Stimulated activated memory B cell treated with anti-CD40 and anti-IgM and Interleukin-4, amounts not matched to agents 10 μg/mL and 1 μg/mL and 100 μg/mL, for 72 hours (primary cell): ENCODE data around the gene INHBB.

ENCODE experiments used
- ATAC-seq: fragments of 150-1000 bp; cut with Tn5 transposase; 2 replicates; pipeline ENCODE4 v1.10.0; 2021
- H3K27ac Mint-ChIP-seq: one replicate; pipeline ENCODE4 v1.8.0; 2022; ENCODE audit warnings: mild to moderate bottlenecking, mixed read lengths
- H3K27me3 Mint-ChIP-seq: one replicate; pipeline ENCODE4 v1.8.0; 2022; ENCODE audit warnings: mixed read lengths
- H3K36me3 Mint-ChIP-seq: one replicate; pipeline ENCODE4 v1.8.0; 2022; ENCODE audit warnings: mixed read lengths
- H3K4me1 Mint-ChIP-seq: one replicate; pipeline ENCODE4 v1.8.0; 2022; ENCODE audit warnings: mixed read lengths
- H3K4me3 Mint-ChIP-seq: one replicate; pipeline ENCODE4 v1.8.0; 2022; ENCODE audit warnings: mild to moderate bottlenecking, moderate library complexity, mixed read lengths
- H3K9me3 Mint-ChIP-seq: one replicate; pipeline ENCODE4 v1.8.0; 2022; ENCODE audit warnings: mixed read lengths

Gene INHBB

GRCh38 chr2:120372816-120373215 lies 26.9 kb downstream of the INHBB start:
- Mint-ChIP-seq H3K27me3 (peaks cover 7% of the 10 kb centered on the region), H3K27ac (no peak overlapping the region), H3K9me3 (no peaks in the 10 kb centered on the region), H3K4me1 (no peaks in the 10 kb centered on the region), H3K36me3 (no peaks in the 10 kb centered on the region), H3K4me3 (no peak overlapping the region)
- ATAC-seq, result no peak

- Mint-ChIP-seq H3K4me3 (no peak overlapping the region), H3K9me3 (no peaks in the 10 kb centered on the region), H3K27me3 (peaks cover 13% of the 10 kb centered on the region)
Measured at GRCh38 chr2:120373424-120373823, 27.5 kb downstream of the INHBB start.

GRCh38 chr2:120374821-120375220 lies 28.9 kb downstream of the INHBB start:
- Mint-ChIP-seq H3K9me3 (no peaks in the 10 kb centered on the region), H3K4me1 (no peaks in the 10 kb centered on the region), H3K27ac (no peak overlapping the region), H3K36me3 (no peaks in the 10 kb centered on the region), H3K4me3 (no peak overlapping the region), H3K27me3 (peaks cover 16% of the 10 kb centered on the region)
- no peak for ATAC-seq

More at GRCh38 chr2:120373424-120373823, 27.5 kb downstream of the INHBB start:
- Mint-ChIP-seq H3K4me1 (no peaks in the 10 kb centered on the region), H3K36me3 (no peaks in the 10 kb centered on the region), H3K27ac (no peak overlapping the region)
- ATAC-seq, result no peak

DNA sequence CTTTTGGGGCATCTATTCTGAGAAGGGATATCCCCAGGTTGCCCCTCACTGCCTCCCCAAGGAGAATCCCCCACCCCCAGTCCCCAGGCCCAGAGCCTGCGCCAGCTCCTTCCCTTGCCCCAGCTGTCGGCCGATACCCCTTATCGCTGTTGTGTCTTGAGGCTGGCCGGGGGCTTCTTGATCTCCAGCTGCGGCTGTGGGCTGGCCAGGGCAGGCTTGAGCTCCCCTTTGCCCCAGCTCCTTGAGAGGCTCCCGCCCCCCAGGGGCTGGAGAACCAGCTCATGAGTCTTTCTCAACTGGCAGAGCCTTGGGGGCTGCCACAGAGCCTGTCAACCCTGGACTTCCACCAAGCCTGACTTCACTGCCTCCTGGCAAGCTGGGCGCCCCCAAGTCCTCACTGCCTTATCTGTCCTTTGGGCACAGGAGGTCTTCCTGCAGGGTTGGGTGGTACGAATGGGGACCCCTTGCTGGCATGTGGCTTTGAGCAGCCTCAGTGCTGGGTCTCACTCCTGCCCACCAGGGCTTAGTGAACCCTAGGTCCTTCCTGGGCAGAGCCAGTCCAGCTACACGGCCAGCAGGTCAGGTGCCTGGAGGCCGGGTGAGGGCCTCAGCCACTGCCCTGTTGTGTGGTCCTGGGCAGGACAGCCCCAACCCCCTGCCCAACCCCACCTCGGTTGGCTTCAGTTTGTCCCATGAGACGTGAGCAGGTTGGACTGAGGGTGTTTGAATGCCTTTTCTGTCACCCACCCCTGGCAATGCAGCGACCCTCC lies 29.5 kb downstream of the INHBB start:
- Mint-ChIP-seq H3K9me3 (no peaks in the 10 kb centered on the region), H3K4me3 (no peak overlapping the region), H3K36me3 (no peaks in the 10 kb centered on the region), H3K27me3 (peaks cover 16% of the 10 kb centered on the region), H3K27ac (no peak overlapping the region), H3K4me1 (no peaks in the 10 kb centered on the region)
- ATAC-seq, result no peak

DNA sequence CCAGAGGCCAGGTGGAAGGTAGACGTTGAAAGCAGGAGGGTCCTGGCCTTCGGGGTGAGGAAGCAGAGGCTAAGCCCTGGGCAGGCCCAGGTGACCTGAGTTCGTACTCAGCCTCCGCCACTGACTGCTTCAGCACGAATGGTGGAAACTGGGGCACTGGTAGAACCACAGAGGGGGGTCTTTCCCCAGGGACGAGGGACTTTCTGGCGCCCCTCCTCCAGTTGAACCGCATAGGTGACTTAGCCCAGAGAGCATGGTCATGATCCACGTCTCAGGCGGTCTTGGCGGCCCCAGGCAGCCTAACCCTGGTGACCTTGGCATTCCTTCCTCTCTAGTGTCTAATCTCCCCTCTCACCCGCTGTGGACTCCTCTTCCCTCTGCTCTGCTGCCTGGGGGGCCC lies 30.2 kb downstream of the INHBB start:
- Mint-ChIP-seq H3K27ac (no peak overlapping the region), H3K9me3 (no peaks in the 10 kb centered on the region), H3K36me3 (no peaks in the 10 kb centered on the region), H3K27me3 (peaks cover 16% of the 10 kb centered on the region), H3K4me1 (no peaks in the 10 kb centered on the region), H3K4me3 (no peak overlapping the region)
- no peak for ATAC-seq

DNA sequence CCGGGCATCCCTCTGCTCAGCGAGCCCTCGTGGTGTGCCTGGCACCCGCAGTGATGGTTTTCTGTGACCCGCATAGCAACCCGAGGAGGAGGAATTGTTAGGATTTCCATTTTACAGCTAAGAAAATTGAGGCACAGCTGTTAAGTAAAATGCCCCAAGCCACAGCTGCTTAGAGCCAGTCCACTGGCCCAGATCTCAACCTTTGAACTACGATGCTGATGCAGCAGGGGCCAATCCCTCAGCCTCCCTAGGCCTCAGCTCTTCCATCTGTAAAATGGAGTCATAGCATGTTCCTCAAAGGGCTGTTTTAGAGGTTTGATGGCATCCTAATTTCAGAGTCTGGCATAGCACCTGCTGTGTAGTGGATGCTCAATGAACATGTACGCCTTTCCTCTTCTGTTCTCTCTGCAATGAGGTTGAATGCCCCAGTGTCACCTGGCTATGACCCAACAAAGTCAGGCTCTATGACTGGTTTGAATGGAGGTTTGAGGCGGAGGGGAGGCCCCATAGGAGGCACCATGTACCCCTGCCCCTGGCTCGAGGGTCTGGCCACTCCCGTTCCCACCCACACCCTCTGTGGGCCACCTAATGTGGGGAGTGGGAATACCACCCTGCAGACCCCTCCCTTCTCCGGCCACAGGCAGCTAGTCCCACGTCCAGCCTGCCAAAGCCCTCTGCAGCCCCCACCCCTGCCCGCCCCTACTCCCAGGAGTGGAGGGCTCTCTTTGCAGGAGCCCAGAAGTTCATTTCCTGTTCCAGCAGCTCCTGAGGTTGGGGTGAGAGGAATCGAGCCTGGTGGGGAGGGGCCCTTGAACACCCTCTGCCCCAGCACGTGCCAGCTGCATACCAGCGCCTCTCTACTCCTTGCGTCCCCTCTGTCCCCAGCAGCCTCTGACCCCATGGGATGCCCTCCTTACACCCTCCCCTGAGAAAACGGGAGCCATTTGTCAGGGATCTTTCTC lies 31.0 kb downstream of the INHBB start:
- ATAC-seq, result no peak
- Mint-ChIP-seq H3K4me3 (no peak overlapping the region), H3K27ac (no peak overlapping the region), H3K4me1 (no peaks in the 10 kb centered on the region), H3K9me3 (no peaks in the 10 kb centered on the region), H3K27me3 (peaks cover 16% of the 10 kb centered on the region), H3K36me3 (no peaks in the 10 kb centered on the region)

DNA sequence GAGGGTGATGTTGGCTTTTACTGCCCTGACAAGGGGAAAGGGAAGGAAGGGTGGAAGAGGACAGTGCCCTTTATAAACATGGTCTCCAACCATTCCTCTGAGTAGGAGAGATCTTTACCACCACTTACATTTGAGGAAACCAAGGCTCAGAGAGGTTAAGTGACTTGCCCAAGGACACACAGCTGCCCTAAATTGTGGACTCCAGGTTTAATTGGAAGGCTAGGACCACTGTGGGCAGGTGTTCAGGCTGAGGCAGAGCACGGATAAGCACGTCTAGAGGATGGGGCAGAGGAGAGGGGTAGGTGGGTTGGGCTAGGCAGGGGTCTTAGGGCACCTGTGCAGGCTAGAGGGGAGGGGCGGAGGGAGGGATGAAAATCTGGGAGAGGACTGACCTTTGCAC lies 32.7 kb downstream of the INHBB start:
- Mint-ChIP-seq H3K27ac (no peak overlapping the region), H3K36me3 (no peaks in the 10 kb centered on the region), H3K27me3 (peaks cover 16% of the 10 kb centered on the region), H3K4me3 (no peak overlapping the region), H3K4me1 (no peaks in the 10 kb centered on the region), H3K9me3 (no peaks in the 10 kb centered on the region)
- no peak for ATAC-seq

- H3K27ac Mint-ChIP-seq, result no peak overlapping the region
- no peaks in the 10 kb centered on the region for H3K36me3 Mint-ChIP-seq
Measured at GRCh38 chr2:120379916-120380893, 34.3 kb downstream of the INHBB start.

DNA sequence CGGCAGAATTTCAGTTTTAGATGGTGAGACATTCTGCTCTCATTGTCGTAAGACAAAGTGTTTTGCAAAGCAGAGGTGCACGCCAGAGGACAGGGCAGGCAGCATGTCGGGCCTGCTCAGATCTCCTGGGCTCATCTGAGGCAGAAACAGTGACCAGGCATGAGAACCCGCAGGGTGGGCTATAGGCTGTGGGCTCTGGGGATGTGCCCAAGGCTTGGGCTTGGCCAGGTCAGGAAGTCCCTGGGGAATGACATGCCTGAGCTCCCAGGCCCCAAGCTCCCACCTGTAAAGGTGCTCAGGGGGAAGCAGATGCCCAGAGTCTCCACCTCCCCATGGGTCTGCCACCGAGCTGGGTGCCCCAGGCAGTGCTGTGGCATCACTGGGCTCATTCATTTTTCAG lies 35.3 kb downstream of the INHBB start:
- peaks cover 16% of the 10 kb centered on the region for H3K27me3 Mint-ChIP-seq
- no peaks in the 10 kb centered on the region for H3K4me1 Mint-ChIP-seq
- no peak overlapping the region for H3K4me3 Mint-ChIP-seq
- no peak for ATAC-seq
- H3K9me3 Mint-ChIP-seq, result no peaks in the 10 kb centered on the region
- no peaks in the 10 kb centered on the region for H3K36me3 Mint-ChIP-seq
- no peak overlapping the region for H3K27ac Mint-ChIP-seq

More at GRCh38 chr2:120379916-120380893, 34.3 kb downstream of the INHBB start:
- no peaks in the 10 kb centered on the region for H3K4me1 Mint-ChIP-seq
- no peak overlapping the region for H3K4me3 Mint-ChIP-seq
- peaks cover 16% of the 10 kb centered on the region for H3K27me3 Mint-ChIP-seq
- ATAC-seq, result no peak
- H3K9me3 Mint-ChIP-seq, result no peaks in the 10 kb centered on the region

- Mint-ChIP-seq H3K4me1 (no peaks in the 10 kb centered on the region), H3K9me3 (no peaks in the 10 kb centered on the region), H3K27ac (no peak overlapping the region), H3K4me3 (no peak overlapping the region), H3K27me3 (peaks cover 16% of the 10 kb centered on the region), H3K36me3 (no peaks in the 10 kb centered on the region)
- ATAC-seq, result no peak
Measured at GRCh38 chr2:120381661-120382060, 35.7 kb downstream of the INHBB start.

GRCh38 chr2:120382541-120383144 lies 36.7 kb downstream of the INHBB start:
- no peak overlapping the region for H3K4me3 Mint-ChIP-seq
- H3K9me3 Mint-ChIP-seq, result no peaks in the 10 kb centered on the region
- H3K36me3 Mint-ChIP-seq, result no peaks in the 10 kb centered on the region
- H3K27me3 Mint-ChIP-seq, result peaks cover 11% of the 10 kb centered on the region
- ATAC-seq, result no peak
- H3K4me1 Mint-ChIP-seq, result no peaks in the 10 kb centered on the region
- no peak overlapping the region for H3K27ac Mint-ChIP-seq

GRCh38 chr2:120383191-120383590 lies 37.3 kb downstream of the INHBB start:
- no peak for ATAC-seq
- no peak overlapping the region for H3K27ac Mint-ChIP-seq

GRCh38 chr2:120383631-120384340 lies 37.9 kb downstream of the INHBB start:
- Mint-ChIP-seq H3K27ac (no peak overlapping the region), H3K36me3 (no peaks in the 10 kb centered on the region), H3K4me1 (no peaks in the 10 kb centered on the region), H3K9me3 (no peaks in the 10 kb centered on the region), H3K4me3 (no peak overlapping the region), H3K27me3 (no peaks in the 10 kb centered on the region)
- ATAC-seq, result no peak

More at GRCh38 chr2:120383191-120383590, 37.3 kb downstream of the INHBB start:
- Mint-ChIP-seq H3K4me1 (no peaks in the 10 kb centered on the region), H3K27me3 (peaks cover 6% of the 10 kb centered on the region), H3K4me3 (no peak overlapping the region), H3K36me3 (no peaks in the 10 kb centered on the region), H3K9me3 (no peaks in the 10 kb centered on the region)
